NB4 (cell line): Measurements from ENCODE around the gene NDUFA7.

Experiments used
- CTCF ChIP-seq: IDR thresholded peaks from one replicate; pipeline ENCODE4 v1.5.1; 2012; ENCODE audit warnings: low read depth, low read length
- MAX ChIP-seq: IDR thresholded peaks from 2 replicates; pipeline ENCODE4 v1.6.1; 2011; ENCODE audit warnings: low read depth, low read length

GRCh38 chr19:8363803-8364771, 42.9 kb upstream of the NDUFA7 start, which contains the start of gene ANGPTL4:
- TF ChIP-seq MAX, result no peak
- no peak for TF ChIP-seq CTCF
